Keratinocyte (primary cell): Measurements from ENCODE around the gene MAP3K1. TPM values are rescaled to one million over a fixed set of nuclear protein-coding genes. Genes with fewer than 3 reads are reported as not detected.

Experiments used
- DNase-seq: peaks from one replicate; pipeline ENCODE4 v3.0.0-alpha.2; 2011; ENCODE audit warnings: low read depth, missing footprints, low spot score
- FAIRE-seq: peaks from 2 replicates; lab custom pipeline; 2011; peaks lifted over from hg19 to GRCh38; lab: Jason Lieb, UNC
- H2AFZ ChIP-seq: 2 replicates; pipeline ENCODE4 v1.6.0; 2012; ENCODE audit warnings: low read length, control low read depth, inconsistent platforms; ENCODE audit not compliant: control insufficient read depth
- H3K27ac ChIP-seq: 2 replicates; pipeline ENCODE4 v1.5.1; 2011; ENCODE audit warnings: low read length; ENCODE audit not compliant: control insufficient read depth, insufficient read depth
- H3K27me3 ChIP-seq: 3 replicates; pipeline ENCODE4 v1.6.0; 2011; ENCODE audit warnings: low read length; ENCODE audit not compliant: control insufficient read depth, insufficient read depth; ENCODE audit errors: extremely low read depth
- H3K36me3 ChIP-seq, 2 experiments: 2 replicates in 1 of 2; 3 replicates in 1 of 2; pipeline ENCODE4 v1.5.1; 2011; ENCODE audit warnings: low read length in 2 of 2, mild to moderate bottlenecking in 1 of 2; ENCODE audit not compliant: control insufficient read depth in 2 of 2, insufficient read depth in 2 of 2; ENCODE audit errors: extremely low read depth in 1 of 2
- H3K4me1 ChIP-seq: 3 replicates; pipeline ENCODE4 v1.5.1; 2011; ENCODE audit warnings: low read length; ENCODE audit not compliant: control insufficient read depth, insufficient read depth; ENCODE audit errors: extremely low read depth
- H3K4me2 ChIP-seq: 3 replicates; pipeline ENCODE4 v1.6.0; 2011; ENCODE audit warnings: low read depth, low read length; ENCODE audit not compliant: control insufficient read depth, insufficient read depth; ENCODE audit errors: extremely low read depth
- H3K4me3 ChIP-seq, 3 experiments: fragments of 200-600 bp in 1 of 3; sonication (generic) in 1 of 3; 2 replicates in 2 of 3; 3 replicates in 1 of 3; pipeline ENCODE4 v1.5.1; 2011 to 2016; ENCODE audit warnings: low read length in 3 of 3, mild to moderate bottlenecking in 3 of 3, control low read depth in 2 of 3, inconsistent platforms in 1 of 3, low read depth in 1 of 3, mixed read lengths in 1 of 3, mixed run types in 1 of 3, moderate library complexity in 1 of 3; ENCODE audit not compliant: control insufficient read depth in 2 of 3, insufficient read depth in 2 of 3; ENCODE audit errors: extremely low read depth in 1 of 3
- H3K79me2 ChIP-seq: 2 replicates; pipeline ENCODE4 v1.6.0; 2012; ENCODE audit warnings: low read length; ENCODE audit not compliant: control insufficient read depth, insufficient read depth
- H3K9ac ChIP-seq: 3 replicates; pipeline ENCODE4 v1.6.0; 2011; ENCODE audit warnings: low read length; ENCODE audit not compliant: control insufficient read depth, insufficient read depth; ENCODE audit errors: extremely low read depth
- H3K9me1 ChIP-seq: 3 replicates; pipeline ENCODE4 v1.6.0; 2011; ENCODE audit warnings: low read length; ENCODE audit not compliant: control insufficient read depth, insufficient read depth; ENCODE audit errors: extremely low read depth
- H3K9me3 ChIP-seq: 2 replicates; pipeline ENCODE4 v1.5.1; 2012; ENCODE audit warnings: low read depth, low read length; ENCODE audit not compliant: control insufficient read depth
- H4K20me1 ChIP-seq: 3 replicates; pipeline ENCODE4 v1.6.0; 2011; ENCODE audit warnings: low read length; ENCODE audit not compliant: control insufficient read depth, insufficient read depth; ENCODE audit errors: extremely low read depth
- EZH2 ChIP-seq: IDR thresholded peaks from one replicate; pipeline ENCODE4 v1.6.1; 2012; ENCODE audit warnings: inconsistent platforms, mild to moderate bottlenecking, low read length, moderate library complexity
- dilution Hi-C: fragments of 300-500 bp; cut with MboI; formaldehyde crosslinking; loops from one replicate; pipeline ENCODE4 v1.7.0; 2020; ENCODE audit warnings: low sequenced_read_pairs; ENCODE audit not compliant: extremely low pct_ligation_motif_present
- polyA plus RNA-seq, 5 experiments: library from polyadenylated mRNA; depleted of rRNA in 3 of 5; stranded (reverse) in 3 of 5; stranded (forward) in 1 of 5; unstranded in 1 of 5; fragments of >200 nt; gene quantifications; 1 replicate in 1 of 5; 2 replicates in 3 of 5; 3 replicates in 1 of 5; pipeline versions ENCODE4 v1.2.1 to v1.2.3, GENCODE V29; 2011 to 2012; ENCODE audit warnings: missing spikeins in 2 of 5, low read depth in 1 of 5, low replicate concordance in 1 of 5
- TF ChIP-seq, protein P1 (sequence below), 3 experiments: IDR thresholded peaks in 1 of 3; conservative IDR thresholded peaks in 1 of 3; optimal IDR thresholded peaks in 1 of 3; 2 replicates in 2 of 3; 3 replicates in 1 of 3; pipeline versions ENCODE3 to v1.5.1; 2011; ENCODE audit warnings: low read length in 3 of 3, mild to moderate bottlenecking in 3 of 3, moderate library complexity in 2 of 3, control low read depth in 1 of 3, inconsistent platforms in 1 of 3; ENCODE audit not compliant: insufficient read depth in 2 of 3; ENCODE audit errors: extremely low read depth in 1 of 3

Gene MAP3K1
- polyA plus RNA-seq, 1 donor (not counting 4 experiments of a cell fraction or from before 2014, with no cell fraction given) = 8.0 TPM

DNA sequence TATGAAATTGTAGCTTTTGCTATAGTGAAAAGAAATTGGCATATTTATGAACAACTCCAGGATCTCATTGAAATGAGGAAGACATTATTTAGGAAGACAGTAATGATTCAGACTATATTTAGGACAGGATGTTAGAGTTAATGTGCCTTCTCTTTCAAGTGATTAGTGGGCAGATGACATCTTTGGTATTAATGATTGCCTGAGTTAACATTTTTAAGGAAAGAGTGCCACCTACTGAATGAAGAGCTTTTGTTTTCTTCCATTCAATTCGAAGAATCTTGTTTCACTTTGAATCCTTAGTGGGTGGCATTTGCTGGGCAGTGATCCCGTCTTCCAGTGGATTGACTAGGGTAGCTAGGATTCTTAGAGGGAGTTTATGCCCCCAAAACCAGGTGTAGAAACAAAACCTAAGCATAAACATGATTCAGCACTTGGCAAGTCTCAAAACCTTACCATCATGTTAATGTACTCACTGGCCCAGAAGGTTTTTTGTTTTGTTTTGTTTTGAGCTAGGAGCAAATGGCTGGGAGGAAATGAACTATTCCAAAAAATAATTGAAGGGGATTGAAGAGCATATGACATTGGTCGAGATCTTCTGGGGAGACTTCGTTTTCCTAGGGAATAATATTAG is 23.2 kb downstream of the MAP3K1 start:
- peak overlapping the region; percentile 45 for H3K9ac ChIP-seq
- H3K9me3 ChIP-seq = no peaks in the 10 kb centered on the region
- H3K9me1 ChIP-seq = no peaks in the 10 kb centered on the region
- FAIRE-seq (peak; percentile 73), DNase-seq (no peak)
- no peaks in the 10 kb centered on the region for H3K27me3 ChIP-seq
- H2AFZ ChIP-seq = peak overlapping the region; percentile 16
- H3K4me2 ChIP-seq = peak overlapping the region; percentile 81
- H3K36me3 ChIP-seq = no peaks in the 10 kb centered on the region
- H3K79me2 ChIP-seq = peaks cover 80% of the 10 kb centered on the region
- H3K4me1 ChIP-seq = peaks cover 12% of the 10 kb centered on the region
- dilution Hi-C loops = no loop called here
- peak overlapping the region in 2 of 3 experiments; percentile 45 for H3K4me3 ChIP-seq
- H4K20me1 ChIP-seq = no peaks in the 10 kb centered on the region
- peak overlapping the region; percentile 39 for H3K27ac ChIP-seq
- TF ChIP-seq, protein P1, sequence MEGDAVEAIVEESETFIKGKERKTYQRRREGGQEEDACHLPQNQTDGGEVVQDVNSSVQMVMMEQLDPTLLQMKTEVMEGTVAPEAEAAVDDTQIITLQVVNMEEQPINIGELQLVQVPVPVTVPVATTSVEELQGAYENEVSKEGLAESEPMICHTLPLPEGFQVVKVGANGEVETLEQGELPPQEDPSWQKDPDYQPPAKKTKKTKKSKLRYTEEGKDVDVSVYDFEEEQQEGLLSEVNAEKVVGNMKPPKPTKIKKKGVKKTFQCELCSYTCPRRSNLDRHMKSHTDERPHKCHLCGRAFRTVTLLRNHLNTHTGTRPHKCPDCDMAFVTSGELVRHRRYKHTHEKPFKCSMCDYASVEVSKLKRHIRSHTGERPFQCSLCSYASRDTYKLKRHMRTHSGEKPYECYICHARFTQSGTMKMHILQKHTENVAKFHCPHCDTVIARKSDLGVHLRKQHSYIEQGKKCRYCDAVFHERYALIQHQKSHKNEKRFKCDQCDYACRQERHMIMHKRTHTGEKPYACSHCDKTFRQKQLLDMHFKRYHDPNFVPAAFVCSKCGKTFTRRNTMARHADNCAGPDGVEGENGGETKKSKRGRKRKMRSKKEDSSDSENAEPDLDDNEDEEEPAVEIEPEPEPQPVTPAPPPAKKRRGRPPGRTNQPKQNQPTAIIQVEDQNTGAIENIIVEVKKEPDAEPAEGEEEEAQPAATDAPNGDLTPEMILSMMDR (optimal IDR thresholded peaks at IDR 0.05 in 1 of 3, IDR thresholded peaks at IDR 0.05 in 1 of 3, conservative IDR thresholded peaks at IDR 0.05 in 1 of 3; ENCODE audit: extremely low read depth in 1 of 3, insufficient read depth in 2 of 3, low read length in 3 of 3) = peak; percentile 5 to 54 (median 30)
- no peak for TF ChIP-seq EZH2

- Histone ChIP-seq H3K9ac (no peak overlapping the region), H3K4me3 (no peak overlapping the region), H3K9me1 (no peaks in the 10 kb centered on the region), H3K4me2 (peak overlapping the region; percentile 81), H2AFZ (no peak overlapping the region), H3K4me1 (peaks cover 12% of the 10 kb centered on the region), H3K27me3 (no peaks in the 10 kb centered on the region), H3K36me3 (no peaks in the 10 kb centered on the region), H4K20me1 (no peaks in the 10 kb centered on the region), H3K9me3 (no peaks in the 10 kb centered on the region), H3K79me2 (peaks cover 78% of the 10 kb centered on the region), H3K27ac (peak overlapping the region; percentile 39)
- DNase-seq = no peak
- dilution Hi-C loops = no loop called here
- FAIRE-seq = peak; percentile 60
- TF ChIP-seq EZH2 = no peak
- TF ChIP-seq, protein P1 (optimal IDR thresholded peaks at IDR 0.05 in 1 of 3, IDR thresholded peaks at IDR 0.05 in 1 of 3, conservative IDR thresholded peaks at IDR 0.05 in 1 of 3; ENCODE audit: extremely low read depth in 1 of 3, insufficient read depth in 2 of 3, low read length in 3 of 3) = no peak
Measured at GRCh38 chr5:56839062-56839461, 23.7 kb downstream of the MAP3K1 start.
